ENCODE measurements around the gene TXNRD3. TPM values are rescaled to one million over a fixed set of nuclear protein-coding genes. Genes with fewer than 3 reads are reported as not detected.

The TXNRD3 gene
- total and polyA plus RNA-seq, 2 experiments from 2014 or later = 10.4 to 13.1 TPM

DNA sequence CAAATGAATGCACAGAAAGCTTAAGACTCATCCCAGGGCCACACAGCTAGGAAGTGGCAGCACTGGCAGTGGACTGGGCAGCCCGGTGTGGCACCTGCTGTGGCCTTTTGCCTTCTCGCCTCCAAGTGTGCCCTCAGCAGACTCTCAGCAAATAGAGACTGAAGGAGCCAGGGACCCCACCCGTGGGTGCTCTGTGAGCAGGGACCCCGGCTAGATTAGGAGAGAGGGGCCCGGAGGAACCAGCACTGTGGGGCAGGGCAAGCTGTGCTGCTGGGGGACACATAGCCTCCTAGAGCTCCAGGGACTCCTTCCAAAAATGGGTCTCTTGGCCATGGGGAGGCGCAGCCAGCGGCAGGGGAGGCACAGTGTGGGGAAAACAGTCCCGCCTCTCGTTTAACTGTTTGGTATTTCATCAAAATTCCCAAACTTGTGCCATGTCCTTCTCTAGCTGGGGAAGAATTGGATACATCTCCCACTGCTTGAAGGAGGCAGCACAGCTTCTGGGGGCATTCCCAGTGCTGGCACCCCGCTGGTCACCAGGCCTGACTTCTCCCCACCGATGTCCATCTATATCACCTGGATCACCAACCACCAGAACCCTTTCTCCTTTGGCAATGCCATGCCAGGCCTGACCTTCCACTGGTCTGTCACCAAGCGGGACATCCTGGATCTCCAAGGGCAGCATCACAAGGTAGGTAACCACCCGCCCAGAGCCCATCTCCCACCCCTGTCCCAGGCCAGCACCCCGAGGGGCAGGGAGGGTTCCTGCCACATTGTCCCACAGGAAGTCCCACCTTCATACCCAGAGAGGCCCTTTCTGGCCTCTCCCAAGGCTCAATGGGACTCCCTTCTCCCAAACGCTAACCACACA is 12.0 kb upstream of the TXNRD3 start:
- Histone ChIP-seq H3K4me2 (no peak overlapping the region), H3K36me3 (replicated peaks; ENCODE audit: insufficient read depth, low read depth) (no peaks in the 10 kb centered on the region), H3K27me3 (no peaks in the 10 kb centered on the region), H2AFZ (no peak overlapping the region), H3K27ac (no peak overlapping the region), H3K4me1 (ENCODE audit: insufficient read depth) (no peaks in the 10 kb centered on the region), H3K4me3 (no peak overlapping the region), H3K79me2 (no peaks in the 10 kb centered on the region), H3K9me3 (ENCODE audit: low read depth) (no peaks in the 10 kb centered on the region), H4K20me1 (ENCODE audit: insufficient read depth, poor library complexity, severe bottlenecking) (no peaks in the 10 kb centered on the region), H3K9me2 (replicated peaks; ENCODE audit: insufficient read depth) (no peaks in the 10 kb centered on the region)
- WGBS (ENCODE audit: low lambda C conversion rate, missing lambda C conversion rate) = 90% methylated on average over 14 of the region's 15 CpGs
- no peak for DNase-seq (ENCODE audit: low spot score)
- TF ChIP-seq, protein P1, sequence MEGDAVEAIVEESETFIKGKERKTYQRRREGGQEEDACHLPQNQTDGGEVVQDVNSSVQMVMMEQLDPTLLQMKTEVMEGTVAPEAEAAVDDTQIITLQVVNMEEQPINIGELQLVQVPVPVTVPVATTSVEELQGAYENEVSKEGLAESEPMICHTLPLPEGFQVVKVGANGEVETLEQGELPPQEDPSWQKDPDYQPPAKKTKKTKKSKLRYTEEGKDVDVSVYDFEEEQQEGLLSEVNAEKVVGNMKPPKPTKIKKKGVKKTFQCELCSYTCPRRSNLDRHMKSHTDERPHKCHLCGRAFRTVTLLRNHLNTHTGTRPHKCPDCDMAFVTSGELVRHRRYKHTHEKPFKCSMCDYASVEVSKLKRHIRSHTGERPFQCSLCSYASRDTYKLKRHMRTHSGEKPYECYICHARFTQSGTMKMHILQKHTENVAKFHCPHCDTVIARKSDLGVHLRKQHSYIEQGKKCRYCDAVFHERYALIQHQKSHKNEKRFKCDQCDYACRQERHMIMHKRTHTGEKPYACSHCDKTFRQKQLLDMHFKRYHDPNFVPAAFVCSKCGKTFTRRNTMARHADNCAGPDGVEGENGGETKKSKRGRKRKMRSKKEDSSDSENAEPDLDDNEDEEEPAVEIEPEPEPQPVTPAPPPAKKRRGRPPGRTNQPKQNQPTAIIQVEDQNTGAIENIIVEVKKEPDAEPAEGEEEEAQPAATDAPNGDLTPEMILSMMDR (IDR thresholded peaks at IDR 0.05; ENCODE audit: poor library complexity) = no peak
- TF ChIP-seq EZH2phosphoT487 (IDR thresholded peaks at IDR 0.05; ENCODE audit: low read depth, severe bottlenecking, unreplicated experiment) (no peak), EZH2 (IDR thresholded peaks at IDR 0.05; ENCODE audit: borderline replicate concordance) (no peak)

DNA sequence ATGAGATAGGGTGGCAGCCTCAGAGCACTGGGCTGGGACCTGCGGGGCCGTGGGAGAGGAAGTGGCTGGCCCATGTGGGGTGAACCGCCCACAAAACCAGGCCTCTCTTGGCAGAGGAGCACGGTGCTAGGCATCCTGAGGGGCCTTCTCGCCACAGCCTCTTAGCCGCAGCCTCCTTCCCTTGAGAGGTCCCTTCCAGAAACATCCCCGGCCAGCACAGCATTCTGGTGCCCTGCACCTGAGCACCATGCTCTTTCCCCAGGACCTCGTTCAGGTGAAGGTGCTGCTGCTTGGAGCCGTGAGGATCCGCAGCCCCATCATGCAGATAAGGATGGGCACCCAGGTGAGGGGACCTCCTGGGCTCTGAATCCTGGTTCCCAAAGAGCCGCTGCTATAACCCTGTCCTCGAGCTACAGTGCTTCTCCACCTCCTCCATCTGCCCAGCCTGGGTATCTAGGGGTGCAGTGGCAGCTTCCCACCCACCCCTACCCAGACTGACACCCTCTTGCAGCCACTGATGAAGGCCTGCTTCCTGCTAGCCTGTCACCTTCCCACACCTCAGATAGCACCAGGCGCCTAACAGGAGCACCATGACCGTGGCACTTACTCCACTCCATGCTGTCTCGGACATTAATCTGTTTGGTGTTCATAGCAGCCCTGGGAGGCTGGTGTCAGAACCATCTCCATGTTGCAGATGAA is 11.2 kb upstream of the TXNRD3 start:
- WGBS (ENCODE audit: low lambda C conversion rate, missing lambda C conversion rate) = 89% methylated on average over 15 of the region's 15 CpGs
- Histone ChIP-seq H3K36me3 (replicated peaks; ENCODE audit: insufficient read depth, low read depth) (no peaks in the 10 kb centered on the region), H3K9me3 (ENCODE audit: low read depth) (no peaks in the 10 kb centered on the region), H3K27me3 (no peaks in the 10 kb centered on the region), H3K4me2 (no peak overlapping the region), H2AFZ (no peak overlapping the region), H4K20me1 (ENCODE audit: insufficient read depth, poor library complexity, severe bottlenecking) (no peaks in the 10 kb centered on the region), H3K4me1 (ENCODE audit: insufficient read depth) (no peaks in the 10 kb centered on the region), H3K4me3 (no peak overlapping the region), H3K9me2 (replicated peaks; ENCODE audit: insufficient read depth) (no peaks in the 10 kb centered on the region), H3K79me2 (no peaks in the 10 kb centered on the region), H3K27ac (no peak overlapping the region)
- TF ChIP-seq EZH2phosphoT487 (IDR thresholded peaks at IDR 0.05; ENCODE audit: low read depth, severe bottlenecking, unreplicated experiment) = no peak
- TF ChIP-seq, protein P1 (IDR thresholded peaks at IDR 0.05; ENCODE audit: poor library complexity) = no peak
- TF ChIP-seq EZH2 (IDR thresholded peaks at IDR 0.05; ENCODE audit: borderline replicate concordance) = no peak
- DNase-seq (ENCODE audit: low spot score) = no peak

DNA sequence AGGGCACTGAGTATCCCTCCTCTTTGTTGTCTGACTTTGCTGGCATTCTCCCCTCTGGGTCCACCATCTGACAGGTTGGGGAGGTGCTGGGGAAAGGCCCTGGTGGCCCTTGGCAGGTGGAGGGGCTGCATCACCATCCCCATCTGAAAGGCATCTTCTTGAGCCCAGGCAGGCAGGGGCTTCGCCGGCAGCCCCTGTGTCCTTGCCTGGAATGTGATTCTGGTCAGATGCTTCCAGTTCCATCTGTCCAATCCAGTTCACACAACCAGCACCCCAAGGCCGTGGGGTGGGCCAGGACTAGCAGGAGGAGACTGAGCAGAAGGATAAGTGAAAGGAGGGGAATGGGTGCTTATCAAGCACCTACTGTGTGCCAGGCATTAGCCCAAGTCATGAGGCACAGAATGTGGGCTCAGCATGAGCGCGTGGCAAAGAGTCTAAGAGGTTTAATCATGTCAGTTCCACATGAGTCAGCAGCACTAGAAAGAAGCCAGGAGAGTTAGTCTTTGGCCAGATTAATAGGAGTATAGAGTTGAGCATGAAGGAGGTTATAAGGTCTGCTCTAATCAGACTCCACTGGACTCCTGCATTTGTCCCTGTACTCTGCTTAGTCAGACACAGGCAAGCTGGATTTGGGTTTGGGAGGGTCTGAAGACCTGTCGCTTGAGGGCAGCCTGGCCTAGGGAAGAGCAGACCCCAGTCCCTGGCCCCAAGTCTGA is 10.5 kb upstream of the TXNRD3 start:
- Histone ChIP-seq H3K9me3 (ENCODE audit: low read depth) (no peaks in the 10 kb centered on the region), H3K9me2 (replicated peaks; ENCODE audit: insufficient read depth) (no peaks in the 10 kb centered on the region), H3K27me3 (no peaks in the 10 kb centered on the region), H2AFZ (no peak overlapping the region), H4K20me1 (ENCODE audit: insufficient read depth, poor library complexity, severe bottlenecking) (no peaks in the 10 kb centered on the region), H3K36me3 (replicated peaks; ENCODE audit: insufficient read depth, low read depth) (no peaks in the 10 kb centered on the region), H3K4me2 (no peak overlapping the region), H3K27ac (no peak overlapping the region), H3K4me3 (no peak overlapping the region), H3K79me2 (no peaks in the 10 kb centered on the region), H3K4me1 (ENCODE audit: insufficient read depth) (no peaks in the 10 kb centered on the region)
- TF ChIP-seq EZH2phosphoT487 (IDR thresholded peaks at IDR 0.05; ENCODE audit: low read depth, severe bottlenecking, unreplicated experiment) = no peak
- TF ChIP-seq EZH2 (IDR thresholded peaks at IDR 0.05; ENCODE audit: borderline replicate concordance) = no peak
- TF ChIP-seq, protein P1 (IDR thresholded peaks at IDR 0.05; ENCODE audit: poor library complexity) = no peak
- 90% methylated on average over 6 of the region's 6 CpGs for WGBS (ENCODE audit: low lambda C conversion rate, missing lambda C conversion rate)
- DNase-seq (ENCODE audit: low spot score) = no peak

Measured in hepatocyte (in vitro differentiated cells).